ENCODE measurements around the gene KRT33A. TPM values are rescaled to one million over a fixed set of nuclear protein-coding genes. Genes with fewer than 3 reads are reported as not detected.

The KRT33A gene
- total RNA-seq, 2 donors from 2014 or later: not detected

DNA sequence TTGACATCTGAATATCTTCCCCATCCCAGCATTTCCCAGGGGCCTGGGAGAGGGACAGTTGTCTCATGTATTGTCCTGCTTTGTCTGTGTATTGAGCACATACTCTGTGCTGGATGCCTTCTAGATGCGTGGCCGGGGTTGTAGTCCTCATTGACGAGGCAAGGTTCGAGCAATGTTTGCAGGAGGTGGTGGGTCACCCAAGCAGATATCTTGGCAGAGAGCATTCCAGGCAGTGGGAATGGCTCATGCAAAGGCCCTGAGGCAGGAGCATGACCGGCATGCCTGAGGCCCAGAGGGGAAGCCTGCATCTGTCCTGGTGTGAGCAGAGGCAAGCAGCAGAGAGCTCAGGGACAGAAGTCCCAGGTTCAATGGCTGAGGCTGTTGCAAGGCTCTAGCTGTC, 17.5 kb downstream of the KRT33A start:
- Mint-ChIP-seq H3K9me3 (no peaks in the 10 kb centered on the region), H3K27me3 (ENCODE audit: low read depth) (no peaks in the 10 kb centered on the region), H3K27ac (no peak overlapping the region), H3K36me3 (ENCODE audit: insufficient read depth in 2 of 2) (no peaks in the 10 kb centered on the region), H3K4me3 (no peak overlapping the region), H3K4me1 (ENCODE audit: low read depth) (peaks cover 35% of the 10 kb centered on the region)
- DNase-seq (no peak), ATAC-seq (replicated peaks in 1 of 2) (no peak)

DNA sequence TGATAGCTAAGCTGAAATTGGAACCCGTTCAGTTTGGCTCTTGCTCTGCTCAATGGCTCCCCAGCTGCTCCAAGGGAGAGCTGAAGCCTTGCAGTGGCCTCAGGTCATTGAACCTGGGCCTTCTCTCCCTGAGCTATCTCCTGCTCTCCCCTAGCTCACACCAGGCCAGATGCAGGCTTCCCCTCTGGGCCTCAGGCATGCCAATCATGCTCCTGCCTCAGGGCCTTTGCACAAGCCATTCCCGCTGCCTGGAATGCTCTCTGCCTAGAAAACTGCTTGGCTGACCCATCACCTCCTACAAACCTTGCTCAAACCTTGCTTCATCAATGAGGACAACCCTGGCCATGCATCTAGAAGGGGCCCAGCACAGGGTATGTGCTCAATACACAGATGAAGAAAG, 18.4 kb downstream of the KRT33A start:
- DNase-seq (no peak), ATAC-seq (replicated peaks in 1 of 2) (no peak)
- no peaks in the 10 kb centered on the region for H3K9me3 Mint-ChIP-seq
- H3K36me3 Mint-ChIP-seq (ENCODE audit: insufficient read depth in 2 of 2): no peaks in the 10 kb centered on the region
- H3K27me3 Mint-ChIP-seq (ENCODE audit: low read depth): no peaks in the 10 kb centered on the region
- H3K27ac Mint-ChIP-seq: no peak overlapping the region
- H3K4me1 Mint-ChIP-seq (ENCODE audit: low read depth): peaks cover 34% of the 10 kb centered on the region
- no peak overlapping the region for H3K4me3 Mint-ChIP-seq

GRCh38 chr17:41331606-41332005, 19.0 kb downstream of the KRT33A start:
- no peaks in the 10 kb centered on the region for H3K9me3 Mint-ChIP-seq
- no peaks in the 10 kb centered on the region for H3K36me3 Mint-ChIP-seq (ENCODE audit: insufficient read depth in 2 of 2)
- H3K4me3 Mint-ChIP-seq: no peak overlapping the region
- H3K4me1 Mint-ChIP-seq (ENCODE audit: low read depth): peaks cover 40% of the 10 kb centered on the region
- DNase-seq: no peak
- no peak overlapping the region for H3K27ac Mint-ChIP-seq
- ATAC-seq (replicated peaks in 1 of 2): no peak
- no peaks in the 10 kb centered on the region for H3K27me3 Mint-ChIP-seq (ENCODE audit: low read depth)

DNA sequence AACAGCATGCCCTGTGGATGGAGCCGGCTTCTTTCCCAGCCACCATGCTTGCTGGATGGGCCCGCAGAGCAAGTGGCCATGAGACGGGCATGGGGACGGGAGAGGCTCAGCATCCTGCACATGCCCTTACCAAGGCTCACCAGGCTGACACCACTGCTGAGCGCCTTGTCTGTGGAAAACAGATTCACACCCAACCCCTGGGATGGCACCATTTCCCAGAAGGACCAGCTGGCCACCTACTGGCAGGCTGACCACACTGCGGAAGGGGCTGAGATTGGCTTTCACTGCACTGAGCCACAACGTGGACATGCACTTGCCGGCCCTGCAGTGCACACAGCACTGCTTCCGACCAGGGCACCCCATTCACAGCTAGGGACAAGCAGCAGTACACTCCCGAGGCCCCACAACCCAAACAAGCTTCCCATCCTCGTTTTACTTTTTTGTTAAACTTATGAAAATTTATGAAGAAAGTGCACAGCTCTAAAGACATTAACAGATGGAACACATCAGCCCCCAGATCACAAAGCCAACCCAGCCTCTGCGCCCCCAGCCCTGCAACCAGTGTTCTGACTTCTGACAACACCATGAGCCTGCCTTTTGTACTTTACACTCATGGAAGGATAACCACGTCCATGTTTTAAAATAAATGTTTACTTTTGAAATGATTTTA, 21.2 kb downstream of the KRT33A start:
- Mint-ChIP-seq H3K27me3 (ENCODE audit: low read depth) (no peaks in the 10 kb centered on the region), H3K4me1 (ENCODE audit: low read depth) (peaks cover 29% of the 10 kb centered on the region), H3K27ac (no peak overlapping the region), H3K36me3 (ENCODE audit: insufficient read depth in 2 of 2) (no peaks in the 10 kb centered on the region), H3K9me3 (no peaks in the 10 kb centered on the region), H3K4me3 (no peak overlapping the region)
- peak in 1 of 2 donors; percentile 44 for ATAC-seq (replicated peaks in 1 of 2)
- DNase-seq: peak; percentile 31 to 32

- DNase-seq (no peak), ATAC-seq (replicated peaks in 1 of 2) (no peak)
- Mint-ChIP-seq H3K4me3 (no peak overlapping the region), H3K27ac (no peak overlapping the region), H3K9me3 (no peaks in the 10 kb centered on the region), H3K27me3 (ENCODE audit: low read depth) (no peaks in the 10 kb centered on the region), H3K36me3 (ENCODE audit: insufficient read depth in 2 of 2) (no peaks in the 10 kb centered on the region), H3K4me1 (ENCODE audit: low read depth) (peaks cover 31% of the 10 kb centered on the region)
Observed at GRCh38 chr17:41328207-41328606, 22.4 kb downstream of the KRT33A start.

DNA sequence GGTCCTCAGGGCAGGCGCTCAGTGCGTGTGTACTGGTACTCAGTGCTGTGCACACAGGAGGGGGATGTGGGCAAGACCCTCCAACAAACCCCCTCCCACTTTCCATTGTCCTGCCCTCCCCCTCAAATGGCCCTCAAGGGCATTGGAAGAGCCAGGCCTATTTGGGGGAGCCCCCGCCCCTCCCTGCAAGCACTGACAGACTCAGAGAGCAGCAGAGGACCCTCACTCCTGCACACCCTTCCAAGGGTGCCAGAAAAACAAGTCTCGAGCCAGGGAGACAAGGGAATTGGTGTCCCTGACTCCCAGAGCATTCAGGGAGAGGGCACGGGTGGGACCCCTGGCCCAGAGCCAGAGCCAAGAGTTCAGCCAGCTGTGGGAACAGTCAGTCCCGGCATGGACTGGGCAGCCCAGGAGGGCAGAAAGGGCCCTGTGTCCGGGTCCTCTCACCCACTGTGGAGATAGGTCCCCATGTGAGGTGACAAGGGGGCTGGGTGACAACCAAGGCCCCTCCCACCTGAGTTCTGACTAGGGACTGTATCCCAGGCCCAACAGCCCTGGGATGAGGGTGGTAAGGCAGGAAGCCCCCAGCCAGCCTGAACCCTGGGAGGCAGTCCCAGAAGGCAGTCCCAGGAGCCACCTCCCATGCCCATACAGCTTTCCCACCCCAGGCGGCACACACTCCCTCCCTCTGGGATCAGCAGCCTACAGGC, 23.1 kb downstream of the KRT33A start:
- ATAC-seq (replicated peaks in 1 of 2) (no peak), DNase-seq (no peak)
- no peaks in the 10 kb centered on the region for H3K36me3 Mint-ChIP-seq (ENCODE audit: insufficient read depth in 2 of 2)
- H3K9me3 Mint-ChIP-seq: no peaks in the 10 kb centered on the region
- no peak overlapping the region for H3K4me3 Mint-ChIP-seq
- no peaks in the 10 kb centered on the region for H3K27me3 Mint-ChIP-seq (ENCODE audit: low read depth)
- peaks cover 31% of the 10 kb centered on the region for H3K4me1 Mint-ChIP-seq (ENCODE audit: low read depth)
- H3K27ac Mint-ChIP-seq: no peak overlapping the region

GRCh38 chr17:41326173-41327145, 24.2 kb downstream of the KRT33A start:
- DNase-seq: no peak
- Mint-ChIP-seq H3K27me3 (ENCODE audit: low read depth) (no peaks in the 10 kb centered on the region), H3K4me3 (no peak overlapping the region), H3K4me1 (ENCODE audit: low read depth) (peaks cover 31% of the 10 kb centered on the region), H3K27ac (no peak overlapping the region), H3K36me3 (ENCODE audit: insufficient read depth in 2 of 2) (no peaks in the 10 kb centered on the region), H3K9me3 (no peaks in the 10 kb centered on the region)
- no peak for ATAC-seq (replicated peaks in 1 of 2)

- Mint-ChIP-seq H3K9me3 (peaks cover 0 to 1% of the 10 kb centered on the region in 2 donors), H3K27ac (no peak overlapping the region), H3K27me3 (ENCODE audit: low read depth) (no peaks in the 10 kb centered on the region), H3K4me1 (ENCODE audit: low read depth) (peaks cover 31% of the 10 kb centered on the region), H3K4me3 (no peak overlapping the region), H3K36me3 (ENCODE audit: insufficient read depth in 2 of 2) (no peaks in the 10 kb centered on the region)
- DNase-seq (no peak), ATAC-seq (replicated peaks in 1 of 2) (no peak)
Observed at GRCh38 chr17:41325611-41326010, 25.0 kb downstream of the KRT33A start.

DNA sequence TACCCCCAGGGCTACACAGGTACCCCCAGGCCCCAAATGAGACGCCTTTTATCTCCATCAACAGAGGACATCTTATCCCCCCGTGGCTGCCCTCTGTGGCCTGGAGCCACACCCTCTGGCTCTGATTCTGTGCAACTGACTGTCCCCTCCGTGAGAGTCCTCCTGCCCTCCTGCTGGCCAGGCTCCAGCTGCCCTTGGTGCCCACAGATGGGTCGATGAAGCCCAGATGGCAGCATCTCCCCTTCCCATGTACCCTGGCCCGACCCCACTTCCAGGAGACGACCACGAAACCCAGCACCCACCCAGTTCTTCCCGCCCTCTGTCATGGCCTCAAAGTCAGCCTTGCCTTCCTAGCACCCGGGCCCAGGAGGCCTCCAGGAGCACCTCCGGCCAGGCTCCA, 25.5 kb downstream of the KRT33A start:
- peaks cover under 1% of the 10 kb centered on the region in 2 donors for H3K36me3 Mint-ChIP-seq (ENCODE audit: insufficient read depth in 2 of 2)
- no peak overlapping the region for H3K4me3 Mint-ChIP-seq
- no peak overlapping the region for H3K27ac Mint-ChIP-seq
- H3K4me1 Mint-ChIP-seq (ENCODE audit: low read depth): peaks cover 31% of the 10 kb centered on the region
- DNase-seq (no peak), ATAC-seq (replicated peaks in 1 of 2) (no peak)
- peaks cover 2 to 5% of the 10 kb centered on the region in 2 donors for H3K9me3 Mint-ChIP-seq
- H3K27me3 Mint-ChIP-seq (ENCODE audit: low read depth): no peaks in the 10 kb centered on the region

DNA sequence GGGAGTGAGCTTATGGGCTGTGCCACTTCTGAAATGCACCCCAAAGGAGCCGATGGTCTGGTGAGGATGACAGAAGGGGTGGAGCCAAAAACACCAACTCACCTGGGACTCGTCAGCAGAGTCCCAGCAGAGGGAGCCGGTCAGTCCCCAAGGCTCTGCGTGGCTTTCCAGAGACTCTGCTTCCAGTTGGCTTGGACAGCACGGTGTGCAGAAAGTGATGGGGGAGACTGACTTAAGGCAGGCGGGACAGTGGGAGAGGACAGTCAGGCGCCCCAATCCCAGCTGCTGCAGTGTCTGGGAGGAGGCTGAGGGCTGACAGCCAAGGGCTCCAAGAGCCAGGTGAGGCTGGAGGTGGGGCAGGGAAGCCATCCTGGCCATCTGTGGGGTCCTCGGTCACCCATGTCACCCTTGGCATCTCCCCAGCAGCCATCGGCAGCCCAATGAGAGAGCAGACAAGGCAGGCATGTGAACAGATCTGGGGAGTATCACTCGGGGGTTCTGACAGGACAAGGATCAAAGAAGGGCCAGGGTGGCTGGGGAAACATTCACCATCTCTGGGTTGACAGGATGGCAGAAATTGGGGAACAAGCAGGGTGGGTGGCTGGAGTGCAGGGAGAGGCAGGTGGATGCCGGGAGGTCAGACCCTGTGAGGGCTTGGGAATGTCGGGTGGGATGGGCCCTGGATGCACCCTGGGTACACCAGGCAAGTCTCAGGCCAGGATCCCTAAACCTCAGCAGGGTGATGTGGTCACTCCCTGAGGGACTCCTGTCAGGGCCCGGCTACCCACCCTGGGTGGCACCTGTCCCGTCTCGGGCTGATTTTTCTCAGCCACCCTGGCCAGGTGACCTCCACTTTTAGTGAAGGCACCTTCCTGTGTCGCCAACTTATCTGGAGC, 26.2 kb downstream of the KRT33A start:
- peak; percentile 34 to 47 for ATAC-seq (replicated peaks in 1 of 2)
- peaks cover 5 to 7% of the 10 kb centered on the region in 2 donors for H3K36me3 Mint-ChIP-seq (ENCODE audit: insufficient read depth in 2 of 2)
- H3K27ac Mint-ChIP-seq: peak overlapping the region; percentile 40
- H3K4me3 Mint-ChIP-seq: no peak overlapping the region
- H3K27me3 Mint-ChIP-seq (ENCODE audit: low read depth): no peaks in the 10 kb centered on the region
- H3K4me1 Mint-ChIP-seq (ENCODE audit: low read depth): peaks cover 31% of the 10 kb centered on the region
- H3K9me3 Mint-ChIP-seq: peaks cover 6 to 7% of the 10 kb centered on the region in 2 donors
- no peak for DNase-seq

DNA sequence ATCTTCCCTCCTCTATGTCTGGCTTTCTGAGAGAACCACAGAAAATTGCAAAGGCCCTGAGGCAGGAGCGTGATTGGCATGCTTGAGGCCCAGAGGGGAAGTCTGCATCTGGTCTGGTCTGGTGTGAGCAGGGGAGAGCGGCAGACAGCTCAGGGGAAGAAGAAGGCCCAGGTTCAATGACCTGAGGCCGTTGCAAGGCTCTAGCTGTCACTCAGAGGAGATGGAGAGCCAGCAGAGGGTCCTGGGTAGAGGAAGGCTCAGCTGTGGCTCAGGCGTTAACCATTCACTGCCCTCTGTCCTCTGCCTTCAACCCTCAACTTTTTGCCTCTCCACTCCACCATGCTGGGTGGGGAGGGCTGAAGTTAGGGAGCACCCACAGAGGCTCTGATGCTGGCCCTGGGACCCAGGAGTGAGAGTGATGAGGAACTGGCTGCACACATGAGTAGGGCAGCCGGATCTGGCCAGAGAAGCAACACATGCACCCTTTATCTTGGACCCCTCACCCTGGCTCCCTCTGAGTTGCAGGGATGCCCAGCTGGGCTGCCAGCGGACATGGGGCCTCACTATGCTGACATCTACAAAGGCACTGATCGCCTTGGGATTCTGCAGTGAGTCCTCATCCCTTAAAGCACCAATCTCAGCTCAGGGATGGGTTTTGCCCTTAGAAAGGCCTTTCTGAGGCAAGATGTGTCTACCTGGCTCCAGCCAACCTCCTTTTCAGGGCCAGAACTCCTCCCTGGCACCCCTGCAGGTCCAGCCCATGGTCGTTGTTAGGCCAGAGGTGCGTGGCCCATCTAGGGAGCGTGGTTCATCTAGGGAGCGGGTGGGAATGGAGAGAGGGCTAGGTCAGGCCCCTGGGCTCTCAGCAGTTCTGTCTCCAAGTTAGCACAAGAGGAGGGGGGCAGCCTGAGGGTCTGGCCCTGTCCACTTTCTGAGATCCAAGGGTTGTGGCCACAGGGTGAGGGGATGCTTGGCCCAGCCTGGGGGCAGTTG, 27.4 kb downstream of the KRT33A start:
- DNase-seq (no peak), ATAC-seq (replicated peaks in 1 of 2) (no peak)
- no peak overlapping the region for H3K27ac Mint-ChIP-seq
- no peak overlapping the region for H3K4me3 Mint-ChIP-seq
- peaks cover 25% of the 10 kb centered on the region for H3K4me1 Mint-ChIP-seq (ENCODE audit: low read depth)
- peaks cover 8 to 9% of the 10 kb centered on the region in 2 donors for H3K9me3 Mint-ChIP-seq
- H3K36me3 Mint-ChIP-seq (ENCODE audit: insufficient read depth in 2 of 2): peaks cover 7 to 8% of the 10 kb centered on the region in 2 donors
- H3K27me3 Mint-ChIP-seq (ENCODE audit: low read depth): no peaks in the 10 kb centered on the region

Measured in activated T-cell treated with anti-CD3 and anti-CD28 coated beads, Interleukin-2, amount 50 U/mL, for 72 hours (primary cell).